Dermis blood vessel endothelial cell (primary cell): ENCODE results near the gene SRP68. TPM values are rescaled to one million over a fixed set of nuclear protein-coding genes. Genes with fewer than 3 reads are reported as not detected.
"Not testable (repeated sequence)": the region's sequence is repeated elsewhere in the genome, so short reads cannot be mapped to it uniquely, and the experiment has no call there.

Experiments used
- DNase-seq: peaks from one replicate; pipeline ENCODE4 v3.0.0; 2010
- total RNA-seq: library from RNA; depleted of rRNA; stranded (reverse); fragments of >200 nt; gene quantifications from 2 replicates; pipeline ENCODE4 v1.2.3, GENCODE V29; 2014

SRP68 gene
- total RNA-seq, 1 donor from 2014 or later: 28.2 TPM

- DNase-seq: no peak
Observed at GRCh38 chr17:76089680-76090516, 17.6 kb upstream of the SRP68 start.

- no peak for DNase-seq
Observed at GRCh38 chr17:76088868-76089576, 16.7 kb upstream of the SRP68 start.

- DNase-seq: no peak
Observed at GRCh38 chr17:76088041-76088867, 15.9 kb upstream of the SRP68 start.

- no peak for DNase-seq
Observed at GRCh38 chr17:76087531-76087930, 15.2 kb upstream of the SRP68 start.

- DNase-seq: no peak
Observed at GRCh38 chr17:76086384-76086783, 14.1 kb upstream of the SRP68 start.

- DNase-seq: no peak
Observed at GRCh38 chr17:76085731-76086366, 13.5 kb upstream of the SRP68 start.

GRCh38 chr17:76085066-76085730 lies 12.9 kb upstream of the SRP68 start:
- no peak for DNase-seq

DNA sequence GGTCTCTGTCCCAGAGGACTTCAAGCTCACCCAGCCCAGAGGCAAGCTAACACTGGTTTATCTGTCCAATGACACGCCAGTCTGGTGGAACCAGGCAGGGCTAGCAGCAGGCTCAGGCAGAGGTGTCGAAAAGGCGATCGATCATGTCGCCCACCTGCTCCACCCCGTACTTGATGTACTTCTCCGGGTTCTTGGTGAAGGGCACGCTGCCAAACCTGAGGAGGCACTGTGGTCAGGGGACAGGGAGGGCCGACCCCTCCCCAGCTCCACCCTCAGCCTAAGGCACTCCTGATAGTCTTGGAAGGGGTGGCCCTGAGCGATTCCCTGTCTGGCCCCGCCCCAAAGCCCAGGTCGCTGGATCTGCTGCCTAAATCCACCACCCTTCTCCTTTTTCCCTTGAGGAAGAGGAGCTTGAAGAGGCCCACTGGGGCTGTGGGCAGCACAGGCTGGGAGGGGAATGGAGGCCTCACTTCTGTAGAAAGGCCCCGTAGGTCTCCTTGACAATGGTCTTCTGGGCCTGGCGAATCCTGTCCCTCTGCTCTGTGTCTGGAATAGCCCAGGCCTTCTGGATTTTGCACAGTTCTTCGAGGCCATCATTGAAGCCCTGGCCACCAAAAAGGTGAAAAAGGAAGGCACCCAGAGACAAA lies 11.3 kb upstream of the SRP68 start:
- no peak for DNase-seq

- no peak for DNase-seq
Observed at GRCh38 chr17:76082326-76083251, 10.3 kb upstream of the SRP68 start.

DNA sequence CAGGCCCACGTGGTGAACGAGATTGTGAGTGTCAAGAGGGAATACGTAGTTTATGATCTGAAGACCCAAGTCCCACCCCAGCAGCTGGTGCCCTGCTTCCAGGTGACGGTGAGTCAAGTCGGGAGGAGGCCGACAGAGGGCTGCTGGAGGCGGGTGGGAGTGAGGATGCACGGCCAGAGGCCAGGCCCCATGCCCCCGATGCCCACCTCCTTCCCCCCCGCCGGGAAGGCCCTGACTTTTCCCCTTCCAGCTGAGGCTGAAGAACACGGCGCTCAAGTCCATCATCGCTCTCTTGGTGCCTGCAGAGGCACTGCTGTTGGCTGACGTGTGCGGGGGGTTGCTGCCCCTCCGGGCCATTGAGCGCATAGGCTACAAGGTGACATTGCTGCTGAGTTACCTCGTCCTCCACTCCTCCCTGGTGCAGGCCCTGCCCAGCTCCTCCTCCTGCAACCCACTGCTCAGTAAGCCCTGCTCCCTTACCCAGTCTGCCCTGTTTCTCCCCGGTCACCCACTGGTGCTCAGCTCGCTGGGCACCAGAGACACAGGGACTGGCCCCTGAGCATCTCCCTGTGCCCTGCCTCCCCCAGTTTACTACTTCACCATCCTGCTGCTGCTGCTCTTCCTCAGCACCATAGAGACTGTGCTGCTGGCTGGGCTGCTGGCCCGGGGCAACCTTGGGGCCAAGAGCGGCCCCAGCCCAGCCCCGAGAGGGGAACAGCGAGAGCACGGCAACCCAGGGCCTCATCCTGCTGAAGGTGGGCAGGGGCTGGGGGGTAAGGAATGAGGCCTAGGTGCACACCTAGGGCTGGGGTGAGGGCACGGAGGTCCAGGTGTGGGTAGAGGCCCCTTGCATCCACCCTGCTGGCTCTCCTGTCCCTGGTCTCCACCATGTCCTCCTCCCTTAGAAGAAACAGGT lies 9.2 kb upstream of the SRP68 start:
- no peak for DNase-seq

GRCh38 chr17:76080768-76081287 lies 8.5 kb upstream of the SRP68 start:
- DNase-seq: no peak

DNA sequence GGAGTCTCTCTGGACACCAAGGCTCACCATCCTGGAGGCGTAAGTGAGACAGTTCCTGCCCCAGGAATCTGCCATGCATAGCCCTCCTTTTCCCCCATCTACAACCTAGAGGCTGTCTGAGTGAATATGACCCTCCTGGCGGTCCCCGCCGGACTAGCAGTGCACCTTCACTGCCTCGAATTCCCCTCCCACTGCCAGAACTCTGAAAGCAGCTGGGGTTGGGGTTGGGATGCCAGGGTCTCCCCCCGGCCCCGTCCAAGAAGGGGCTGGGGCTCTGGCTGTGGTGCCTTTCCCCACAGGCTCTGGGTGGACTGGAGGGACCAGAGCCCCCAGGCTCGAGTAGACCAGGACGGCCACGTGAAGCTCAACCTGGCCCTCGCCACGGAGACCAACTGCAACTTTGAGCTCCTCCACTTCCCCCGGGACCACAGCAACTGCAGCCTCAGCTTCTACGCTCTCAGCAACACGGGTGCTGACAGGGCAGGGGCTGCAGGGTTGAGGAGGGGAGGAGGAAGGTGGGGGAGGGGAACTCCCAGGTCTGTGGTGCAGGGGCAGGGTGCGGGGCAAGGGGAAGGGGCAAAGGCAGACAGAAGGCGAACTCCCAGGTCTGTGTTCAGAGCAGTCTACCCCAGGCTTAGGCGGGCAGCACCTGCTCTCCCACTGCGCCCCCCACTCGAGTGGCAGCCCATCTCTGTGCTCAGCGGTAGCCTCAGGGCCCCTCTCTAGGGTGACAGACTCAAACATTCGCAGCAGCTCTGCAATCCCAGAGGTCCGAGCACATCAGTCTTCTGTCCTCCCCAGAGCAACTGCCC lies 7.8 kb upstream of the SRP68 start:
- no peak for DNase-seq

DNA sequence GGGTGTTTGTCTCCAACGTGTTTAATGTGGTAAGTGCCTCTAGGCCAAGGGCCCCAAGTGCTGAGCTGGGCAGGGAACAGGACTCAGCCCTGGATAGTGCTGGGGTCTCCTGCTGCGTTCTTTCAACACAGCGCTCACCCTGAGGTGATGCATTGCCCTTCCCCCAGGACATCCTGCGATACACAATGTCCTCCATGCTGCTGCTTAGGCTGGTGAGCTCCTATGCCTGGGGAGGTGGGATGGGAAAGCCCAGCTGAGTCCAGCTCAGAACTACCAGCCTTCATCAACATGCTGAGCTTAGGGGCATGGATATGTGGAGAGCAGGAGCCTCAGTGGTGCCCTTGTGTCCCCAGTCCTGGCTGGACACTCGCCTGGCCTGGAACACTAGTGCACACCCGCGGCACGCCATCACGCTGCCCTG lies 7.2 kb upstream of the SRP68 start:
- no peak for DNase-seq

DNA sequence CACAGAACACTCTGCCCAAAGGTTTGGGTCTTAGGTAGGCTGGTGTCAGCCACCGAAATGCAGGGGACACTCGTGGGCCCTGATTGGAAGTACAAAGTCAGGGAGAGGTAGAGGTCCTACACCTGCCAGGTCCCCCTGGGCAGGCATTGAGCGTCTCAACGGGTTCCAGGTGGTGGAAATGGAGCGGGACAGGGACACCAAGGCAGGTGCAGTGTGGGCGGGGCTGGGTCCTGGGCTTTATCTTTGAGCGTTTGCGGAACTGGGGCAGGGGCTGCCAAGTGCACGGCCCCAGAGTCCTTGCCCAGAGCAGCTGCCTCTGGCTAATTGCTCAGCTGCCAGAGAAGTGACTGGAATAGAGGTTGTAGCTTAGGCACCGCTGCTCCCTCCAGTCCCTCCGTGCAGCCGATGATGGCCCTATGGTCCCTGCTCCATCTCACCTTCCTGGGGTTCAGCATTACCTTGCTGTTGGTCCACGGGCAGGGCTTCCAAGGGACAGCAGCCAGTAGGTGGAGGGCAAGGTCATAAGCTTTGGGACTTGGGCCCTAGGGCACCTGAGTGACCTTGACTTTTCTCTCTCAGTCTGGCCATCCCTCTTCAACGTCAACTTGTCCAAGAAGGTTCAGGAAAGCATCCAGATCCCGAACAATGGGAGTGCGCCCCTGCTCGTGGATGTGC lies 6.7 kb upstream of the SRP68 start, which contains the start of gene ZACN:
Gene ZACN (plus strand): TSS at position 323 of the 675 bp plus-strand sequence. CDS start 83 bp downstream, at position 406.
- DNase-seq: no peak

DNA sequence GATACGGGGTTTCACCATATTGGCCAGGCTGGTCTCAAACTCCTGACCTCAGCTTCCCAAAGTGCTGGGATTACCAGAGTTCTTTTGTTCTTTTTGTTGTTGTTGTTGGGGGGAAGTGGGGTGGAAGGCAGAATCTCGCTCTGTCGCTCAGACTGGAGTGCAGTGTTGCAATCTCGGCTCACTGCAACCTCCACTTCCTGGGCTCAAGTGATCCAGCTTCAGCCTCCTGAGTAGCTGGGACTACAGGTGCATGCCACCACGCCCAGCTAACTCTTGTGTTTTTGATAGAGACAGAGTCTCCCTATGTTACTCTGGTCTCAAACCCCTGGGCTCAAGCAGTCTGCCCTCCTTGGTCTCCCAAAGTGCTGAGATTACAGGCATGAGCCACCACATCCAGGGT lies 6.1 kb upstream of the SRP68 start:
- DNase-seq: not testable (repeated sequence)

- DNase-seq: no peak
Observed at GRCh38 chr17:76077584-76078110, 5.3 kb upstream of the SRP68 start.
